WTC11 (cell line): ENCODE measurements around the gene CACNA1C. TPM values are rescaled to one million over a fixed set of nuclear protein-coding genes. Genes with fewer than 3 reads are reported as not detected.

Experiments
- ATAC-seq: fragments of 200-7000 bp; cut with Tn5 transposase; 2 replicates; pipeline ENCODE4 v1.10.0; 2021; ENCODE audit warnings: mild to moderate bottlenecking, moderate library complexity
- CTCF ChIA-PET: fragments of 300-600 bp; sonication (Branson Sonifier 250); formaldehyde crosslinking; loops from one replicate; lab custom pipeline; 2021; ENCODE audit warnings: antibody characterized with exemption; lab: Charles Lee
- POLR2A ChIA-PET: fragments of 350-600 bp; sonication (Branson Sonifier 250); formaldehyde crosslinking; loops from one replicate; lab custom pipeline; 2021; ENCODE audit warnings: antibody characterized with exemption; lab: Charles Lee
- DNase-seq: peaks from one replicate; pipeline ENCODE4 v3.0.0; 2021; ENCODE audit warnings: low spot score
- H3K27ac Mint-ChIP-seq: 2 replicates; pipeline ENCODE4 v1.8.0; 2021; ENCODE audit warnings: mixed read lengths
- H3K27me3 Mint-ChIP-seq: 2 replicates; pipeline ENCODE4 v1.8.0; 2021; ENCODE audit warnings: low read depth, mild to moderate bottlenecking, moderate library complexity, mixed read lengths
- H3K36me3 Mint-ChIP-seq: 2 replicates; pipeline ENCODE4 v1.8.0; 2021; ENCODE audit warnings: mixed read lengths
- H3K4me1 Mint-ChIP-seq: 2 replicates; pipeline ENCODE4 v1.8.0; 2022; ENCODE audit warnings: mixed read lengths
- H3K4me3 Mint-ChIP-seq: 2 replicates; pipeline ENCODE4 v1.8.0; 2021; ENCODE audit warnings: mild to moderate bottlenecking, moderate library complexity, mixed read lengths
- H3K9me3 Mint-ChIP-seq: 2 replicates; pipeline ENCODE4 v1.8.0; 2021; ENCODE audit warnings: mixed read lengths
- ATF1 ChIP-seq: sonication (generic); formaldehyde crosslinking; IDR thresholded peaks from 2 replicates; pipeline ENCODE4 v1.8.1; 2023; ENCODE audit warnings: mild to moderate bottlenecking, moderate library complexity, missing genetic modification reagents
- ATF6 ChIP-seq: sonication (generic); formaldehyde crosslinking; IDR thresholded peaks from 2 replicates; pipeline ENCODE4 v1.8.1; 2023; ENCODE audit warnings: mild to moderate bottlenecking, missing genetic modification reagents
- ELF4 ChIP-seq: sonication (generic); formaldehyde crosslinking; IDR thresholded peaks from 2 replicates; pipeline ENCODE4 v1.8.1; 2022; ENCODE audit warnings: low read depth, mild to moderate bottlenecking, moderate library complexity, missing genetic modification reagents
- IRF2 ChIP-seq: sonication (generic); formaldehyde crosslinking; IDR thresholded peaks from 2 replicates; pipeline ENCODE4 v1.8.0; 2022; ENCODE audit warnings: low read depth, missing genetic modification reagents, borderline replicate concordance
- JAZF1 ChIP-seq: fragments of 250-450 bp; sonication (Bioruptor Pico); IDR thresholded peaks from 2 replicates; pipeline ENCODE4 v1.9.0; 2021; ENCODE audit warnings: moderate library complexity, mild to moderate bottlenecking, inconsistent platforms
- JUN ChIP-seq: sonication (generic); formaldehyde crosslinking; IDR thresholded peaks from 2 replicates; pipeline ENCODE4 v1.8.0; 2023; ENCODE audit warnings: mild to moderate bottlenecking, missing genetic modification reagents
- NR2C2 ChIP-seq: sonication (generic); formaldehyde crosslinking; IDR thresholded peaks from 2 replicates; pipeline ENCODE4 v1.8.0; 2022; ENCODE audit warnings: mild to moderate bottlenecking, missing genetic modification reagents
- PRDM15 ChIP-seq: sonication (generic); formaldehyde crosslinking; IDR thresholded peaks from 2 replicates; pipeline ENCODE4 v1.8.0; 2022; ENCODE audit warnings: missing genetic modification reagents
- PRRX2 ChIP-seq: fragments of 250-450 bp; sonication (Bioruptor Pico); IDR thresholded peaks from 2 replicates; pipeline ENCODE4 v1.8.0; 2021; ENCODE audit warnings: mild to moderate bottlenecking
- RELA ChIP-seq: sonication (generic); formaldehyde crosslinking; IDR thresholded peaks from 2 replicates; pipeline ENCODE4 v1.8.1; 2022; ENCODE audit warnings: missing genetic modification reagents, mild to moderate bottlenecking, borderline replicate concordance
- RORB ChIP-seq: fragments of 250-450 bp; sonication (Bioruptor Pico); IDR thresholded peaks from 2 replicates; pipeline ENCODE4 v1.9.0; 2021; ENCODE audit warnings: mild to moderate bottlenecking
- SMAD3 ChIP-seq: sonication (generic); formaldehyde crosslinking; IDR thresholded peaks from 2 replicates; pipeline ENCODE4 v1.8.0; 2022; ENCODE audit warnings: missing genetic modification reagents, mild to moderate bottlenecking, borderline replicate concordance
- TEAD4 ChIP-seq: sonication (generic); formaldehyde crosslinking; IDR thresholded peaks from 2 replicates; pipeline ENCODE4 v1.8.0; 2022; ENCODE audit warnings: mild to moderate bottlenecking, missing genetic modification reagents
- ZBTB21 ChIP-seq: sonication (generic); formaldehyde crosslinking; IDR thresholded peaks from 2 replicates; pipeline ENCODE4 v1.8.1; 2023; ENCODE audit warnings: mild to moderate bottlenecking, missing genetic modification reagents, borderline replicate concordance
- ZNF317 ChIP-seq: sonication (generic); formaldehyde crosslinking; IDR thresholded peaks from 2 replicates; pipeline ENCODE4 v1.8.1; 2023; ENCODE audit warnings: low read depth, mild to moderate bottlenecking, moderate library complexity, missing genetic modification reagents, borderline replicate concordance
- ZNF423 ChIP-seq: fragments of 250-450 bp; sonication (Bioruptor Pico); IDR thresholded peaks from 2 replicates; pipeline ENCODE4 v2.1.2; 2022; ENCODE audit warnings: mild to moderate bottlenecking, moderate library complexity
- total RNA-seq: library from RNA; stranded (reverse); gene quantifications from 3 replicates; pipeline ENCODE4 v1.2.3, GENCODE V29; 2021
- TF ChIP-seq, protein P1 (sequence below): sonication (generic); formaldehyde crosslinking; IDR thresholded peaks from 2 replicates; pipeline ENCODE4 v1.8.1; 2022; ENCODE audit warnings: mild to moderate bottlenecking, moderate library complexity, missing genetic modification reagents
- TF ChIP-seq, protein P2 (sequence below): sonication (generic); formaldehyde crosslinking; IDR thresholded peaks from 2 replicates; pipeline ENCODE4 v1.8.0; 2022; ENCODE audit warnings: mild to moderate bottlenecking, missing genetic modification reagents
- TF ChIP-seq, protein P3 (sequence below): sonication (generic); formaldehyde crosslinking; IDR thresholded peaks from 2 replicates; pipeline ENCODE4 v1.8.0; 2023; ENCODE audit warnings: missing genetic modification reagents, mild to moderate bottlenecking, borderline replicate concordance

The CACNA1C gene
- total RNA-seq, 1 experiment from 2014 or later, result 1.7 TPM

GRCh38 chr12:2429032-2429431 lies 376.2 kb downstream of the CACNA1C start (continued):
- TF ChIP-seq, protein P1, sequence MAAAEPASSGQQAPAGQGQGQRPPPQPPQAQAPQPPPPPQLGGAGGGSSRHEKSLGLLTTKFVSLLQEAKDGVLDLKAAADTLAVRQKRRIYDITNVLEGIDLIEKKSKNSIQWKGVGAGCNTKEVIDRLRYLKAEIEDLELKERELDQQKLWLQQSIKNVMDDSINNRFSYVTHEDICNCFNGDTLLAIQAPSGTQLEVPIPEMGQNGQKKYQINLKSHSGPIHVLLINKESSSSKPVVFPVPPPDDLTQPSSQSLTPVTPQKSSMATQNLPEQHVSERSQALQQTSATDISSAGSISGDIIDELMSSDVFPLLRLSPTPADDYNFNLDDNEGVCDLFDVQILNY (CRISPR knock-in tag), result no peak
- TF ChIP-seq JUN (CRISPR knock-in tag) (no peak), JAZF1 (CRISPR knock-in tag) (no peak), PRRX2 (CRISPR knock-in tag) (no peak), IRF2 (CRISPR knock-in tag) (no peak)
- TF ChIP-seq, protein P2, sequence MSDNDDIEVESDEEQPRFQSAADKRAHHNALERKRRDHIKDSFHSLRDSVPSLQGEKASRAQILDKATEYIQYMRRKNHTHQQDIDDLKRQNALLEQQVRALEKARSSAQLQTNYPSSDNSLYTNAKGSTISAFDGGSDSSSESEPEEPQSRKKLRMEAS, result no peak

DNA sequence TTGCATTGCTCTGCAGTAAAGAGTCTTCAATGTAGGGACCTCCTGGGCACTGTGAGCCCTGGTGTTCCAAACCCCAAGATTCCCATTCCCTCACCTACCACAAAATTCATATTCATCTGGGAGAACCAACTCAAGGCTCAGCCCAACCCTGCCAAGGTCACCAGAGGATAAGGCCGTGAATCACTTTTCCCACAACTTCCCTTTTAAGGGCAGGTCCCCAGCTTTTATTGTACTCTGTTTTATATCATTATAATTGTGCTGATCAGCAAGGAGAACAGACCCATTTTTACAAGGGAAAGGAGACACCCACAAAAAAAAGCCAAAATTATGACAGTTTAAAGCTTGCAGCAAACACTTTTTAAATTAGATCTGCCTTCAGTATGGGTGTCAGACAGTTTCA lies 379.0 kb downstream of the CACNA1C start:
- H3K9me3 Mint-ChIP-seq, result peaks cover 11% of the 10 kb centered on the region
- DNase-seq (no peak), ATAC-seq (no peak)
- H3K4me1 Mint-ChIP-seq, result no peaks in the 10 kb centered on the region
- H3K27ac Mint-ChIP-seq, result no peak overlapping the region
- ChIA-PET CTCF (no interaction called here), POLR2A (no interaction called here)
- H3K27me3 Mint-ChIP-seq, result no peaks in the 10 kb centered on the region; the same call in 1 of the 2 replicates
- no peak overlapping the region for H3K4me3 Mint-ChIP-seq
- peaks cover 1% of the 10 kb centered on the region; the same call in 1 of the 2 replicates for H3K36me3 Mint-ChIP-seq
- no peak for TF ChIP-seq ZNF423 (CRISPR knock-in tag)
- TF ChIP-seq, protein P1 (CRISPR knock-in tag), result no peak
- TF ChIP-seq TEAD4 (CRISPR knock-in tag), result no peak
- no peak for TF ChIP-seq RELA (CRISPR knock-in tag)
- no peak for TF ChIP-seq JAZF1 (CRISPR knock-in tag)
- TF ChIP-seq ATF1 (CRISPR knock-in tag), result no peak
- TF ChIP-seq ELF4 (CRISPR knock-in tag), result no peak

DNA sequence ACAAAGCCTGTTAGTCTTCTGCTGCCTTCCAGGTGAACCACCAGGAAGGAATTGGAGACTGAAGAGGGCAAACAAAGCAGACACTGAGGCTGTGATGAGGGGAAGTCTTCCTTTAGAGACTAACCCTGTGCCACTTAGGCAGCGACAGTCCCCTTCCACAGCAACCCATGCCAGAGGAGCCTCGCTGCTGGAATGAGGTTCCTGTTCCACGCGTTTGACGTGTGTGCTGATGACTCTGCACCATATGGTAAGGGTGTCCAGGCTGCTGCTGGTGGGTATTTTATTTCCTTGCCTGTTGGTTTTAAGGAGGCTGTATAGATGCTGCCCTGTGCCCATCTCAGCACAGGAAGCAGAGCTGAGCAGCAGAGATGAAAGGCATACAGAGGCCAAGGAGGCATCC lies 380.1 kb downstream of the CACNA1C start:
- ChIA-PET POLR2A (interaction anchor here (0.6 kb wide), 1 partner anchor 1997 kb away, joined by 4 read pairs; no protein-coding TSS in a partner anchor), CTCF (no interaction called here)
- H3K4me3 Mint-ChIP-seq, result no peak overlapping the region
- no peak overlapping the region for H3K27ac Mint-ChIP-seq
- no peaks in the 10 kb centered on the region for H3K36me3 Mint-ChIP-seq
- DNase-seq (no peak), ATAC-seq (no peak)
- H3K4me1 Mint-ChIP-seq, result no peaks in the 10 kb centered on the region
- H3K9me3 Mint-ChIP-seq, result peaks cover 18% of the 10 kb centered on the region
- H3K27me3 Mint-ChIP-seq, result no peaks in the 10 kb centered on the region; the same call in 1 of the 2 replicates
- no peak for TF ChIP-seq ATF6 (CRISPR knock-in tag)
- TF ChIP-seq, protein P3, sequence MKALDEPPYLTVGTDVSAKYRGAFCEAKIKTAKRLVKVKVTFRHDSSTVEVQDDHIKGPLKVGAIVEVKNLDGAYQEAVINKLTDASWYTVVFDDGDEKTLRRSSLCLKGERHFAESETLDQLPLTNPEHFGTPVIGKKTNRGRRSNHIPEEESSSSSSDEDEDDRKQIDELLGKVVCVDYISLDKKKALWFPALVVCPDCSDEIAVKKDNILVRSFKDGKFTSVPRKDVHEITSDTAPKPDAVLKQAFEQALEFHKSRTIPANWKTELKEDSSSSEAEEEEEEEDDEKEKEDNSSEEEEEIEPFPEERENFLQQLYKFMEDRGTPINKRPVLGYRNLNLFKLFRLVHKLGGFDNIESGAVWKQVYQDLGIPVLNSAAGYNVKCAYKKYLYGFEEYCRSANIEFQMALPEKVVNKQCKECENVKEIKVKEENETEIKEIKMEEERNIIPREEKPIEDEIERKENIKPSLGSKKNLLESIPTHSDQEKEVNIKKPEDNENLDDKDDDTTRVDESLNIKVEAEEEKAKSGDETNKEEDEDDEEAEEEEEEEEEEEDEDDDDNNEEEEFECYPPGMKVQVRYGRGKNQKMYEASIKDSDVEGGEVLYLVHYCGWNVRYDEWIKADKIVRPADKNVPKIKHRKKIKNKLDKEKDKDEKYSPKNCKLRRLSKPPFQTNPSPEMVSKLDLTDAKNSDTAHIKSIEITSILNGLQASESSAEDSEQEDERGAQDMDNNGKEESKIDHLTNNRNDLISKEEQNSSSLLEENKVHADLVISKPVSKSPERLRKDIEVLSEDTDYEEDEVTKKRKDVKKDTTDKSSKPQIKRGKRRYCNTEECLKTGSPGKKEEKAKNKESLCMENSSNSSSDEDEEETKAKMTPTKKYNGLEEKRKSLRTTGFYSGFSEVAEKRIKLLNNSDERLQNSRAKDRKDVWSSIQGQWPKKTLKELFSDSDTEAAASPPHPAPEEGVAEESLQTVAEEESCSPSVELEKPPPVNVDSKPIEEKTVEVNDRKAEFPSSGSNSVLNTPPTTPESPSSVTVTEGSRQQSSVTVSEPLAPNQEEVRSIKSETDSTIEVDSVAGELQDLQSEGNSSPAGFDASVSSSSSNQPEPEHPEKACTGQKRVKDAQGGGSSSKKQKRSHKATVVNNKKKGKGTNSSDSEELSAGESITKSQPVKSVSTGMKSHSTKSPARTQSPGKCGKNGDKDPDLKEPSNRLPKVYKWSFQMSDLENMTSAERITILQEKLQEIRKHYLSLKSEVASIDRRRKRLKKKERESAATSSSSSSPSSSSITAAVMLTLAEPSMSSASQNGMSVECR (CRISPR knock-in tag), result no peak
- TF ChIP-seq ZNF423 (CRISPR knock-in tag), result no peak
- no peak for TF ChIP-seq ZBTB21 (CRISPR knock-in tag)
- TF ChIP-seq PRDM15 (CRISPR knock-in tag), result no peak
- no peak for TF ChIP-seq NR2C2
- TF ChIP-seq RORB (CRISPR knock-in tag), result no peak
- TF ChIP-seq IRF2 (CRISPR knock-in tag), result no peak
- TF ChIP-seq SMAD3 (CRISPR knock-in tag), result no peak
- no peak for TF ChIP-seq ZNF317
- no peak for TF ChIP-seq JUN (CRISPR knock-in tag)
